Smooth muscle cell (in vitro differentiated cells): ENCODE data around the gene MAGOHB. TPM values are rescaled to one million over a fixed set of nuclear protein-coding genes. Genes with fewer than 3 reads are reported as not detected.

Experiments
- DNase-seq: peaks from one replicate; lab custom pipeline; 2025; ENCODE audit not compliant: unreplicated experiment; lab: John Stamatoyannopoulos, UW
- H2AFZ ChIP-seq: fragments of 200-600 bp; sonication (generic); 2 replicates; pipeline ENCODE4 v1.6.0; 2016; ENCODE audit warnings: antibody characterized with exemption, low read depth, mild to moderate bottlenecking
- H3F3A ChIP-seq: fragments of 200-600 bp; sonication (generic); 2 replicates; pipeline ENCODE4 v1.6.0; 2017; ENCODE audit warnings: antibody characterized with exemption, low read depth
- H3K27ac ChIP-seq: fragments of 200-600 bp; sonication (generic); 2 replicates; pipeline ENCODE4 v1.5.1; 2016; ENCODE audit warnings: low read depth, mild to moderate bottlenecking
- H3K27me3 ChIP-seq: fragments of 200-600 bp; sonication (generic); 2 replicates; pipeline ENCODE4 v1.6.1; 2016; ENCODE audit warnings: low read depth, mild to moderate bottlenecking
- H3K36me3 ChIP-seq: fragments of 200-600 bp; sonication (generic); 2 replicates; pipeline ENCODE4 v1.5.1; 2016; ENCODE audit warnings: low read depth
- H3K4me1 ChIP-seq: fragments of 200-600 bp; sonication (generic); 2 replicates; pipeline ENCODE4 v1.5.1; 2016; ENCODE audit warnings: low read depth
- H3K4me2 ChIP-seq: fragments of 200-600 bp; sonication (generic); 2 replicates; pipeline ENCODE4 v1.6.0; 2016; ENCODE audit warnings: mild to moderate bottlenecking
- H3K4me3 ChIP-seq: fragments of 200-600 bp; sonication (generic); 2 replicates; pipeline ENCODE4 v1.5.1; 2016; ENCODE audit warnings: mild to moderate bottlenecking
- H3K79me2 ChIP-seq: fragments of 200-600 bp; sonication (generic); 2 replicates; pipeline ENCODE4 v1.6.0; 2016; ENCODE audit warnings: low read depth, mild to moderate bottlenecking
- H3K9ac ChIP-seq: fragments of 200-600 bp; sonication (generic); 2 replicates; pipeline ENCODE4 v1.6.0; 2016; ENCODE audit warnings: low read depth
- H3K9me3 ChIP-seq: fragments of 200-600 bp; sonication (generic); replicated peaks from 2 replicates; pipeline ENCODE4 v1.5.1; 2016; ENCODE audit warnings: low read depth
- H4K20me1 ChIP-seq: fragments of 200-600 bp; sonication (generic); 2 replicates; pipeline ENCODE4 v1.6.0; 2016; ENCODE audit warnings: low read depth
- CTCF ChIP-seq: fragments of 200-600 bp; sonication (generic); IDR thresholded peaks from 2 replicates; pipeline ENCODE4 v1.5.1; 2017; ENCODE audit warnings: borderline replicate concordance, mild to moderate bottlenecking, antibody characterized with exemption; ENCODE audit not compliant: insufficient read depth, poor library complexity, severe bottlenecking
- whole genome bisulfite sequencing: methylation state at CpG from one replicate; pipeline ENCODE4 v1.1.7; 2016; ENCODE audit warnings: low lambda C conversion rate; 5-methylcytosine and 5-hydroxymethylcytosine counted together
- polyA plus RNA-seq: library from polyadenylated mRNA; unstranded; fragments of >200 nt; fragmentation: Nextera tagmentation; extraction: Ambion mirVana; gene quantifications from 2 replicates; pipeline ENCODE4 v1.2.1, GENCODE V29; 2016
- total RNA-seq: library from RNA; depleted of rRNA; stranded (reverse); fragments of >200 nt; gene quantifications from 2 replicates; pipeline ENCODE4 v1.2.3, GENCODE V29; 2014

MAGOHB gene
- total and polyA plus RNA-seq, 2 experiments from 2014 or later = 24.0 to 62.2 TPM

- TF ChIP-seq CTCF = no peak
- 91% methylated on average over 7 of the region's 7 CpGs for WGBS
These were observed 58.5 kb downstream of the MAGOHB start for GRCh38 chr12:10554756-10555481.

GRCh38 chr12:10554228-10554755, 59.1 kb downstream of the MAGOHB start:
- no peak overlapping the region for H2AFZ ChIP-seq
- H3K4me2 ChIP-seq = no peak overlapping the region
- no peaks in the 10 kb centered on the region for H3K36me3 ChIP-seq
- H3F3A ChIP-seq = no peaks in the 10 kb centered on the region
- no peaks in the 10 kb centered on the region for H3K79me2 ChIP-seq
- H3K27ac ChIP-seq = no peak overlapping the region
- H3K4me3 ChIP-seq = no peak overlapping the region
- no peaks in the 10 kb centered on the region for H3K27me3 ChIP-seq
- no peaks in the 10 kb centered on the region for H3K9me3 ChIP-seq
- TF ChIP-seq CTCF = no peak
- no peak overlapping the region for H3K9ac ChIP-seq
- WGBS = 84% methylated on average over 6 of the region's 6 CpGs
- no peak for DNase-seq
- H3K4me1 ChIP-seq = no peaks in the 10 kb centered on the region
- H4K20me1 ChIP-seq = no peaks in the 10 kb centered on the region

More at GRCh38 chr12:10554756-10555481, 58.5 kb downstream of the MAGOHB start:
- no peaks in the 10 kb centered on the region for H3K9me3 ChIP-seq
- no peak overlapping the region for H3K4me2 ChIP-seq
- DNase-seq = no peak
- no peaks in the 10 kb centered on the region for H3F3A ChIP-seq
- H3K27me3 ChIP-seq = no peaks in the 10 kb centered on the region
- no peaks in the 10 kb centered on the region for H4K20me1 ChIP-seq
- H2AFZ ChIP-seq = no peak overlapping the region
- no peak overlapping the region for H3K4me3 ChIP-seq
- no peak overlapping the region for H3K9ac ChIP-seq
- H3K79me2 ChIP-seq = no peaks in the 10 kb centered on the region
- H3K4me1 ChIP-seq = no peaks in the 10 kb centered on the region
- no peak overlapping the region for H3K27ac ChIP-seq
- H3K36me3 ChIP-seq = no peaks in the 10 kb centered on the region

Other genes with a start within 250 kb of the MAGOHB start
- gene KLRK1, start 223.6 kb downstream of the MAGOHB start, total RNA-seq = not detected in 2 replicates
- 0.22 TPM in 1 of 2 replicates, not detected in the other for gene KLRK1, start 223.6 kb downstream of the MAGOHB start, polyA plus RNA-seq
- gene KLRC4, start 203.9 kb downstream of the MAGOHB start, total RNA-seq = not detected in 2 replicates
- not detected in 2 replicates for gene KLRC4, start 203.9 kb downstream of the MAGOHB start, polyA plus RNA-seq
- not detected in 2 replicates for gene KLRC3, start 193.0 kb downstream of the MAGOHB start, total RNA-seq
- gene KLRC3, start 193.0 kb downstream of the MAGOHB start, polyA plus RNA-seq = not detected in 2 replicates
- not detected in 2 replicates for gene KLRC2, start 177.6 kb downstream of the MAGOHB start, total RNA-seq
- gene KLRC2, start 177.6 kb downstream of the MAGOHB start, polyA plus RNA-seq = not detected in 2 replicates
- gene KLRC1, start 160.2 kb downstream of the MAGOHB start, total RNA-seq = not detected in 2 replicates
- gene KLRC1, start 160.2 kb downstream of the MAGOHB start, polyA plus RNA-seq = not detected in 2 replicates
- gene EIF2S3B, start 107.7 kb downstream of the MAGOHB start, total RNA-seq = 0.49 and 0.58 TPM in 2 replicates
- gene EIF2S3B, start 107.7 kb downstream of the MAGOHB start, polyA plus RNA-seq = 0.13 TPM in 1 of 2 replicates, not detected in the other
- 0.85 and 1.2 TPM in 2 replicates for gene STYK1, start 60.4 kb upstream of the MAGOHB start, total RNA-seq
- 0.24 and 0.30 TPM in 2 replicates for gene STYK1, start 60.4 kb upstream of the MAGOHB start, polyA plus RNA-seq
- 93.5 and 129 TPM in 2 replicates for gene YBX3, start 109.7 kb upstream of the MAGOHB start, total RNA-seq
- 188 and 237 TPM in 2 replicates for gene YBX3, start 109.7 kb upstream of the MAGOHB start, polyA plus RNA-seq
- 1.4 TPM in 1 of 2 replicates, not detected in the other for gene TAS2R7, start 189.0 kb upstream of the MAGOHB start, total RNA-seq
- gene TAS2R7, start 189.0 kb upstream of the MAGOHB start, polyA plus RNA-seq = not detected in 2 replicates
- gene TAS2R8, start 193.7 kb upstream of the MAGOHB start, total RNA-seq = 0.13 and 0.90 TPM in 2 replicates
- not detected in 2 replicates for gene TAS2R8, start 193.7 kb upstream of the MAGOHB start, polyA plus RNA-seq
- gene TAS2R9, start 196.6 kb upstream of the MAGOHB start, total RNA-seq = 0.81 and 1.8 TPM in 2 replicates
- gene TAS2R9, start 196.6 kb upstream of the MAGOHB start, polyA plus RNA-seq = 0.44 TPM in 1 of 2 replicates, not detected in the other
- 3.2 and 8.4 TPM in 2 replicates for gene TAS2R10, start 212.7 kb upstream of the MAGOHB start, total RNA-seq
- gene TAS2R10, start 212.7 kb upstream of the MAGOHB start, polyA plus RNA-seq = 0.50 and 1.6 TPM in 2 replicates
- 6.7 and 65.0 TPM in 2 replicates for gene PRR4, start 235.9 kb upstream of the MAGOHB start, total RNA-seq
- gene PRR4, start 235.9 kb upstream of the MAGOHB start, polyA plus RNA-seq = 2.7 and 4.2 TPM in 2 replicates